Endothelial cell (in vitro differentiated cells): ENCODE results near the gene ISLR. TPM values are rescaled to one million over a fixed set of nuclear protein-coding genes. Genes with fewer than 3 reads are reported as not detected.
A peak's percentile ranks its signal among the peaks of the same experiment; 100 is the strongest.

Experiments used
- DNase-seq: peaks from one replicate; pipeline ENCODE4 v3.0.0; 2021; ENCODE audit warnings: low spot score
- H3K27ac Mint-ChIP-seq: one replicate; pipeline ENCODE4 v1.8.0; 2021; ENCODE audit warnings: mixed read lengths, inconsistent platforms; ENCODE audit not compliant: unreplicated experiment
- H3K27me3 Mint-ChIP-seq: one replicate; pipeline ENCODE4 v1.8.0; 2021; ENCODE audit warnings: mild to moderate bottlenecking, moderate library complexity, mixed read lengths, inconsistent platforms; ENCODE audit not compliant: unreplicated experiment
- H3K36me3 Mint-ChIP-seq: one replicate; pipeline ENCODE4 v1.8.0; 2021; ENCODE audit warnings: mild to moderate bottlenecking, low read depth, mixed read lengths, inconsistent platforms; ENCODE audit not compliant: unreplicated experiment
- H3K4me1 Mint-ChIP-seq: one replicate; pipeline ENCODE4 v1.8.0; 2021; ENCODE audit warnings: mild to moderate bottlenecking, mixed read lengths, inconsistent platforms; ENCODE audit not compliant: unreplicated experiment
- H3K4me3 Mint-ChIP-seq: one replicate; pipeline ENCODE4 v1.8.0; 2021; ENCODE audit warnings: mild to moderate bottlenecking, mixed read lengths, inconsistent platforms; ENCODE audit not compliant: unreplicated experiment
- H3K9me3 Mint-ChIP-seq: one replicate; pipeline ENCODE4 v1.8.0; 2021; ENCODE audit warnings: mixed read lengths, inconsistent platforms; ENCODE audit not compliant: unreplicated experiment
- CTCF ChIP-seq: fragments of 200-600 bp; sonication (generic); IDR thresholded peaks from one replicate; pipeline ENCODE4 v1.5.0; 2021; ENCODE audit warnings: antibody characterized with exemption; ENCODE audit not compliant: unreplicated experiment
- total RNA-seq: library from RNA; stranded (reverse); fragmentation: NEBNext Ultra II Directional; extraction: Animal tissue kit (Norgen Biotek cat#: 25700); gene quantifications from one replicate; pipeline ENCODE4 v1.2.1, GENCODE V29; 2021; ENCODE audit not compliant: unreplicated experiment

ISLR gene
- total RNA-seq, 1 donor from 2014 or later: 0.51 TPM

GRCh38 chr15:74170071-74170844 is 3.3 kb upstream of the ISLR start:
- Mint-ChIP-seq H3K36me3 (peaks cover 3% of the 10 kb centered on the region), H3K27ac (peak overlapping the region; percentile 44), H3K27me3 (peaks cover 8% of the 10 kb centered on the region), H3K9me3 (no peaks in the 10 kb centered on the region), H3K4me3 (no peak overlapping the region), H3K4me1 (peaks cover 9% of the 10 kb centered on the region)
- DNase-seq: no peak
- TF ChIP-seq CTCF: no peak

- no peak for TF ChIP-seq CTCF
- Mint-ChIP-seq H3K9me3 (no peaks in the 10 kb centered on the region), H3K36me3 (peaks cover 3% of the 10 kb centered on the region), H3K27me3 (peaks cover 9% of the 10 kb centered on the region), H3K4me3 (no peak overlapping the region), H3K4me1 (peaks cover 9% of the 10 kb centered on the region), H3K27ac (no peak overlapping the region)
- no peak for DNase-seq
These were observed 2.5 kb upstream of the ISLR start for GRCh38 chr15:74170875-74171578.

GRCh38 chr15:74171965-74172541 is 1.5 kb upstream of the ISLR start:
- no peak for DNase-seq
- H3K9me3 Mint-ChIP-seq: no peaks in the 10 kb centered on the region
- no peak overlapping the region for H3K27ac Mint-ChIP-seq
- H3K4me3 Mint-ChIP-seq: no peak overlapping the region
- no peak for TF ChIP-seq CTCF
- peaks cover 3% of the 10 kb centered on the region for H3K36me3 Mint-ChIP-seq
- H3K27me3 Mint-ChIP-seq: peaks cover 9% of the 10 kb centered on the region
- H3K4me1 Mint-ChIP-seq: peaks cover 9% of the 10 kb centered on the region

- Mint-ChIP-seq H3K9me3 (no peaks in the 10 kb centered on the region), H3K4me1 (peaks cover 9% of the 10 kb centered on the region), H3K27me3 (peaks cover 9% of the 10 kb centered on the region), H3K36me3 (peaks cover 3% of the 10 kb centered on the region), H3K27ac (no peak overlapping the region), H3K4me3 (no peak overlapping the region)
- DNase-seq: no peak
- no peak for TF ChIP-seq CTCF
These were observed 670 bp upstream of the ISLR start for GRCh38 chr15:74172701-74173379.
